GM23338 (cell line): ENCODE measurements around the gene IGDCC3.

ENCODE experiments used
- CREB1 ChIP-seq: fragments of 250-450 bp; sonication (Bioruptor Pico); IDR thresholded peaks from 2 replicates; pipeline ENCODE4 v1.5.0; 2020; ENCODE audit warnings: low read depth, mild to moderate bottlenecking, moderate library complexity
- CTCF ChIP-seq, 2 experiments: fragments of 200-600 bp in 1 of 2; sonication (generic) in 1 of 2; conservative IDR thresholded peaks; 2 replicates each; pipeline versions ENCODE4 v1.5.1 to v1.6.1; 2016 to 2017; ENCODE audit warnings: antibody characterized with exemption in 2 of 2, low read depth in 2 of 2, mild to moderate bottlenecking in 2 of 2, moderate library complexity in 1 of 2
- ETS1 ChIP-seq: IDR thresholded peaks from 2 replicates; pipeline ENCODE4 v1.6.1; 2016; ENCODE audit warnings: antibody characterized with exemption
- EZH2 ChIP-seq: fragments of 200-600 bp; sonication (generic); IDR thresholded peaks from one replicate; pipeline ENCODE4 v1.8.0; 2017; ENCODE audit warnings: antibody characterized with exemption, mild to moderate bottlenecking, low read depth; ENCODE audit not compliant: unreplicated experiment
- EZH2phosphoT487 ChIP-seq: fragments of 200-600 bp; sonication (generic); IDR thresholded peaks from one replicate; pipeline ENCODE4 v1.8.1; 2018; ENCODE audit warnings: antibody characterized with exemption; ENCODE audit not compliant: unreplicated experiment
- JUNB ChIP-seq: IDR thresholded peaks from one replicate; pipeline ENCODE4 v1.6.1; 2016; ENCODE audit warnings: antibody characterized with exemption; ENCODE audit not compliant: unreplicated experiment
- NANOG ChIP-seq: IDR thresholded peaks from 2 replicates; pipeline ENCODE4 v1.6.1; 2016; ENCODE audit warnings: antibody characterized with exemption, borderline replicate concordance
- POLR2AphosphoS5 ChIP-seq: IDR thresholded peaks from 2 replicates; pipeline ENCODE4 v1.6.1; 2016; ENCODE audit warnings: antibody characterized with exemption, low read depth
- REST ChIP-seq: IDR thresholded peaks from one replicate; pipeline ENCODE4 v1.6.1; 2018; ENCODE audit warnings: antibody characterized with exemption; ENCODE audit not compliant: unreplicated experiment
- STAT1 ChIP-seq: IDR thresholded peaks from one replicate; pipeline ENCODE4 v1.6.1; 2016; ENCODE audit warnings: antibody characterized with exemption; ENCODE audit not compliant: unreplicated experiment
- ZNF114 ChIP-seq: fragments of 250-450 bp; sonication (Bioruptor Pico); IDR thresholded peaks from 2 replicates; pipeline ENCODE4 v1.5.0; 2020; ENCODE audit warnings: mild to moderate bottlenecking, moderate library complexity
- ZNF331 ChIP-seq: fragments of 250-450 bp; sonication (Bioruptor Pico); IDR thresholded peaks from 2 replicates; pipeline ENCODE4 v1.5.0; 2020; ENCODE audit warnings: low read depth, mild to moderate bottlenecking, moderate library complexity

- TF ChIP-seq REST (no peak), CTCF (conservative IDR thresholded peaks at IDR 0.05; ENCODE audit: low read depth in 2 of 2) (no peak), POLR2AphosphoS5 (no peak), CREB1 (CRISPR knock-in tag) (no peak), EZH2 (no peak), EZH2phosphoT487 (no peak), ZNF331 (CRISPR knock-in tag) (no peak), NANOG (no peak), JUNB (no peak), STAT1 (no peak), ETS1 (no peak), ZNF114 (CRISPR knock-in tag) (no peak)
Observed at GRCh38 chr15:65405791-65406423, 28.1 kb upstream of the IGDCC3 start.
